Skeletal muscle tissue (tissue), 4 donors: ENCODE data around the gene HNRNPR. TPM values are rescaled to one million over a fixed set of nuclear protein-coding genes. Genes with fewer than 3 reads are reported as not detected.
"Not testable (repeated sequence)": the region's sequence is repeated elsewhere in the genome, so short reads cannot be mapped to it uniquely, and the experiment has no call there.

ENCODE experiments used
- H3K27ac ChIP-seq: one replicate; pipeline ENCODE4 v1.7.0; 2013; ENCODE audit warnings: mild to moderate bottlenecking, low read depth, low read length, inconsistent platforms
- H3K27me3 ChIP-seq, 3 donors: one replicate each; pipeline ENCODE4 v1.7.0; 2013; ENCODE audit warnings: low read length in 3 of 3; ENCODE audit not compliant: control insufficient read depth in 3 of 3, insufficient read depth in 3 of 3
- H3K36me3 ChIP-seq, 3 donors: one replicate each; pipeline ENCODE4 v1.7.0; 2013; ENCODE audit warnings: low read length in 3 of 3; ENCODE audit not compliant: control insufficient read depth in 3 of 3, insufficient read depth in 3 of 3
- H3K4me1 ChIP-seq, 3 donors: one replicate each; pipeline ENCODE4 v1.7.0; 2013; ENCODE audit warnings: low read length in 3 of 3, mild to moderate bottlenecking in 3 of 3; ENCODE audit not compliant: control insufficient read depth in 3 of 3, insufficient read depth in 3 of 3
- H3K4me3 ChIP-seq, 3 donors: one replicate each; pipeline ENCODE4 v1.7.0; 2013; ENCODE audit warnings: low read length in 3 of 3
- H3K9ac ChIP-seq, 3 donors: one replicate each; pipeline ENCODE4 v1.7.0; 2013; ENCODE audit warnings: low read length in 3 of 3, mild to moderate bottlenecking in 3 of 3, moderate library complexity in 2 of 3, low read depth in 1 of 3
- H3K9me3 ChIP-seq, 3 donors: one replicate each; pipeline ENCODE4 v1.7.0; 2013; ENCODE audit warnings: low read length in 3 of 3; ENCODE audit not compliant: control insufficient read depth in 3 of 3
- total RNA-seq: library from RNA; depleted of rRNA; stranded (reverse); fragments of >200 nt; gene quantifications from one replicate; pipeline ENCODE4 v1.2.3, GENCODE V29; 2014
- donor health status: Osteomylitis.

HNRNPR gene
- total RNA-seq, 1 donor from 2014 or later: 83.5 TPM

DNA sequence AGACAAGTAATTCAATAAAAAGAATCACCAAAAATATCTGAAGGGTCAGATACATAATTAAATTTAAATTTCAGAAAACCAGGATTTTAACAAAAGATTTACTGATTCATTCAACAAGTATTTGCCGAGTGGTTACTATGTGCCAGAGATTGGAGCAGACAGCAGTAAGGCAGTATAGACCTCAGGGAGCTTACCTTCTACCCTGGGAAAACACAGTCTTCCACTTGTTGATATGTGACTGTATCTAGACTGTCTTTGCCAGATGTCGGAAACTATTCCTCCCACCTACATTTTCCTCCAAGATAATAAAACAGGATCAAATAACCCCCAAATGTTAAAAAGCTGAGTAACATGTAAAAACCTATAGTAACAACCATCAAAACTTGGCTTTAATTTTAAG is 6.2 kb downstream of the HNRNPR start:
- Histone ChIP-seq H3K9ac (no peak overlapping the region), H3K4me3 (no peak overlapping the region), H3K27ac (no peak overlapping the region), H3K9me3 (no peaks in the 10 kb centered on the region), H3K36me3 (peaks cover 12 to 26% (median 22%) of the 10 kb centered on the region in 3 donors), H3K27me3 (no peaks in the 10 kb centered on the region), H3K4me1 (peaks cover 16 to 29% (median 20%) of the 10 kb centered on the region in 3 donors)

DNA sequence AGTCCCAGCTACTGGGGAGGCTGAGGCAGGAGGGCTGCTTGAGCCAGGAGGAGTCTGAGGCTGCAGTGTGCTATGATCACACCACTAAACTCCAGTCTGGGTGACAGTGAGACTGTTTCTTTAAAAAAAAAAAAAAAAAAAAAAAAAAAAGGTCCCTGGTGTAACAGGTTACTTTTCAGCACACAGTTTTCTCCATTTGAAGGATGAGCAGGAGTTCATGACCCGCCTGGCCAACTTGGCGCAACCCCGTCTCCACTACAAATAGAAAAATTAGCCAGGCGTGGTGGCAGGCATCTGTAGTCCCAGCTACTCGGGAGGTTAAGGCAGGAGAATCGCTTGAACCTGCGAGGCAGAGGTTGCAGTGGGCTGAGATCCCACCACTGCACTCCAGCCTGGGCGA is 12.4 kb downstream of the HNRNPR start:
- no peak overlapping the region for H3K27ac ChIP-seq
- no peaks in the 10 kb centered on the region for H3K9me3 ChIP-seq
- H3K4me1 ChIP-seq: no peaks in the 10 kb centered on the region
- no peaks in the 10 kb centered on the region for H3K27me3 ChIP-seq
- H3K9ac ChIP-seq: no peak overlapping the region
- peaks cover 29 to 42% (median 41%) of the 10 kb centered on the region in 3 donors for H3K36me3 ChIP-seq
- H3K4me3 ChIP-seq: no peak overlapping the region

DNA sequence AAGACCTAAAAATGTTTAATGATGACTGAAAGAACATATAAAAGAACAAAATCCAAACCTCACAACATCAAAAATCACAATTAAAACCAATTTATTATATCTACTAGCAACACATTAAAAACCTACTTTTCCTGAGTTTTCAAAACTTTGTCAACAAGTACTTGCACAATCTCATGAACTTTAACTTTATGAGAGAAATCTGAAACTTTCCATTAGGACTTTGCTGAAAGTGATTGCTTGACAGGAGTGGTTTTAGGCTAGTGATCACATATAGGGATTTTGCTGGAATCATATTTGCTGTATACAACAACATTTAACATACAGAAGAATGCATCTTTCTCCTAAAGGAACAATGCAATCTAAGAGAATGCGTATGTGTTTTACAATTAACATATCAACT is 13.2 kb downstream of the HNRNPR start:
- Histone ChIP-seq H3K4me3 (no peak overlapping the region), H3K4me1 (no peaks in the 10 kb centered on the region), H3K27me3 (no peaks in the 10 kb centered on the region), H3K9ac (no peak overlapping the region), H3K27ac (no peak overlapping the region), H3K36me3 (peaks cover 33 to 48% (median 40%) of the 10 kb centered on the region in 3 donors), H3K9me3 (no peaks in the 10 kb centered on the region)

DNA sequence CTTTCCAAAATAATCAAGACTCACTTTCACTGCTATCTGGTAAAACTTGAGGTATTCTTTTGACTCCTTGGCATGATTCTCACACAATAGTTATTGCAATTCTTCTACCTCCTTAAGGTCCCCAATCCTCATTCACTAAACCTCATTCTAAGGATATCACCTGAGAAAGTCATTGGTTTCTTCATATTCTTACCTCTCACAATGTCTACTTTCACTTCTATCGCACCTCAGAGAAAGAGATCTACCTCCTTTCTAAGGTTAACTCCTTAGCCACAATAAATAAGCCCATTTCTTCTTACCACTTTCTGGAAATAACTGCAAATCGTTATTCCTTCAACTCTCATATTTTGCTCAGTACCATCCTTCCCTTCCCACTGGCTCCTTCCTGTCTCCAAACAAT is 18.7 kb downstream of the HNRNPR start:
- H3K4me3 ChIP-seq: no peak overlapping the region
- no peak overlapping the region for H3K27ac ChIP-seq
- no peaks in the 10 kb centered on the region for H3K9me3 ChIP-seq
- no peaks in the 10 kb centered on the region for H3K27me3 ChIP-seq
- no peak overlapping the region for H3K9ac ChIP-seq
- H3K4me1 ChIP-seq: peaks cover 0 to 6% (median 0%) of the 10 kb centered on the region in 3 donors
- peaks cover 9 to 27% (median 13%) of the 10 kb centered on the region in 3 donors for H3K36me3 ChIP-seq

DNA sequence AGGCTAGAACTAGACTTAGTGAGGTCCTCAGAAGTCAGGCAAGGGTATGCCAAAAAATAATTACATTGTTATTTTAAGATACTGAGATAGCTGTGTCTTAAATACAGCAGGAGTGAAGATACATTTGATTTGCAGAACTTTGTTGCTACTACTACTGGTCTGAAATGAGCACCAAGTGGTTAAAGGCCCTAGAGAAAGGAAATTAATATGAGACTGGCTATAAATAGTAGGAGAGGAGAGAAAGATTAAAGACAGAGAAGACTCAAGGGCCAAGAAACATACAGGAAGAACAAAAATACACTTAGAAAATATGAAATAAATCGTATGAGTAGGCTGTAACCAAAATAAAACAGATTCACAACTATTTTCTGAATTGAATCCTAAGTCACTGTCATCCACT is 21.3 kb downstream of the HNRNPR start:
- Histone ChIP-seq H3K36me3 (peaks cover 11 to 36% (median 19%) of the 10 kb centered on the region in 3 donors), H3K27ac (no peak overlapping the region)

DNA sequence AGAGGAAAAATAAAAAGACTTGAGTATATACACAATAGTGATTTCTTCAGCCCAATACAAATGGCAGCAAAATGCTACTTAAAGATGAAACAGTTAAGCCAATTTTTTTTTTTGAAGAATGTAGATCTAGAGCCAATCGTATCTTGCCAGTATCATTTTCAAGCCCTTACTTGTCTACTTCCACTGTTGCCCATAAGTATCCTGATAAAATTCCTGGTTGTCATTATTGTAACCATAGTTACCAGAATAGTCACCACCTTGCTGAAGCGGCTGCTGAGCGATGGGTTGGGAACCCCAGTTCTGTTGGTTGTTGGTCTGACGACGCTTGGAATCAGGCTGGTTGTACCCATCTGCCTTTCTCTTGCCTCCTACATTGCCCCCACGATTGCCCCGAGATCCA is 33.8 kb downstream of the HNRNPR start:
- H3K27ac ChIP-seq, H3K9ac ChIP-seq, H3K9me3 ChIP-seq, H3K4me1 ChIP-seq, H3K27me3 ChIP-seq, H3K4me3 ChIP-seq: not testable (repeated sequence)
- H3K36me3 ChIP-seq: peaks cover 5 to 34% (median 27%) of the 10 kb centered on the region in 3 donors

More for the DNA sequence above, 21.3 kb downstream of the HNRNPR start:
- Histone ChIP-seq H3K27me3 (no peaks in the 10 kb centered on the region), H3K9ac (no peak overlapping the region), H3K4me1 (peaks cover 0 to 6% (median 0%) of the 10 kb centered on the region in 3 donors), H3K9me3 (no peaks in the 10 kb centered on the region), H3K4me3 (no peak overlapping the region)

DNA sequence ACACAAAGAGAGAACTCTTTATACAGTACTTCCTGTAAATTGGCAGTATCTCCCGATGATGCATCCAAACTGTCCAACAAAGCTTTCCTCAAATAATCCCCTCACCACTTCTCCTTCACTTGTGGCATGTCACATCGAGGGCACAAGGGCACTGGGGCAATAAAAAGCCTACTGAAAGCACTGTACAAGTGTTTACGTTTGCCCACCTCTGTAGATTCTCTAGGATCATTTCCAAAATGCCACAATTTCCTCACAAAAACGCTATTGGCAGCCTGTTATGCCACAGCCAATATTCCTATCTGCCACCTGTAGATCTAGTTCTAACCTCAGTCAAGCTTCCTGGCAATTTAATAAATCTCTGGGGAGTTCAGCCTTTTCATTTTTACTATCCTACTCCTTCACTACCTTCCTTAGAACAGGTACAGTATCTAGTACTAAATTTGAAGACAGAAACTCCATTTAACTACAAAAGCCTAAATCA is 39.9 kb downstream of the HNRNPR start:
- H3K27ac ChIP-seq: no peak overlapping the region
- H3K4me1 ChIP-seq: no peaks in the 10 kb centered on the region
- peaks cover 0 to 20% (median 16%) of the 10 kb centered on the region in 3 donors for H3K36me3 ChIP-seq
- no peak overlapping the region for H3K4me3 ChIP-seq
- no peak overlapping the region for H3K9ac ChIP-seq
- no peaks in the 10 kb centered on the region for H3K27me3 ChIP-seq
- H3K9me3 ChIP-seq: no peaks in the 10 kb centered on the region

DNA sequence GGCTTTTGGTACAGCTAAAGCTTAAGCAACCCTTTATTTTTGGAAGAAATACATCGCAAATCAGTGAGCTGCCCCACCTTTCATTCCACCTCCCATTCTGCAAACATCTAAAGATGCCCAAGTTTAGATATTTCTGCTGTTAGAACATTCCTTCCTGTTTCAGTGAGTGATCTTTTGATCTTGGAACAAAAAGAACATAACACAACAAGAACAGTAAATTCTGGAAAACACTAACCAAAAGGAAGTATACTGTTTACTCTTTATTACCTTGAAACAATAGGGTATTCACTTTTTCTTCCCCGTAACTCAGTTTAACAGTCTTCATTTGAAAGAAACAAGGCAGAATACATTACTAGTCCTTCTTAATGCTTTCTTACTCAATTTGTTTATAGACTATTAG is 40.6 kb downstream of the HNRNPR start:
- Histone ChIP-seq H3K27me3 (no peaks in the 10 kb centered on the region), H3K9ac (no peak overlapping the region), H3K27ac (no peak overlapping the region), H3K4me3 (no peak overlapping the region), H3K9me3 (no peaks in the 10 kb centered on the region), H3K36me3 (peaks cover 0 to 22% (median 13%) of the 10 kb centered on the region in 3 donors), H3K4me1 (no peaks in the 10 kb centered on the region)

DNA sequence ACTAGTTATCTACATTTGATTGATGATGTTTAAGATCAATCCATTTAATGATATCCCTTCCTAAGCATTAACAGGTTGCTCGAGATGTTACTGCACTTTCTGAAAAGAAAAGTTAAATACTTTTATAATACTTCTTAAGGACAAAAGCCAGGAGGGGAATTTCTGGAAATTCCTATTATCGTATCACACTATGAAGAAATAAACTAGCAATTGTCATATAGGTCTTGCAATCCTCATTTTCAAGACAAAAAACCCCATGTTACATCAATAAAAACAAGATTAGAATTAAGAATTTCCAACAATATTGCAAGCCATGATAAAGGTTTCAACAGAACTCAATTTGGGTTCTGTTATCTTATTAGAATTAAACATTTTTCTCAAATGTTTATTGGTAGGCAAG is 47.2 kb downstream of the HNRNPR start:
- Histone ChIP-seq H3K9ac (no peak overlapping the region), H3K4me3 (no peak overlapping the region), H3K9me3 (no peaks in the 10 kb centered on the region), H3K4me1 (peaks cover 0 to 5% (median 0%) of the 10 kb centered on the region in 3 donors), H3K27me3 (no peaks in the 10 kb centered on the region), H3K36me3 (peaks cover 2 to 11% (median 3%) of the 10 kb centered on the region in 3 donors), H3K27ac (no peak overlapping the region)

DNA sequence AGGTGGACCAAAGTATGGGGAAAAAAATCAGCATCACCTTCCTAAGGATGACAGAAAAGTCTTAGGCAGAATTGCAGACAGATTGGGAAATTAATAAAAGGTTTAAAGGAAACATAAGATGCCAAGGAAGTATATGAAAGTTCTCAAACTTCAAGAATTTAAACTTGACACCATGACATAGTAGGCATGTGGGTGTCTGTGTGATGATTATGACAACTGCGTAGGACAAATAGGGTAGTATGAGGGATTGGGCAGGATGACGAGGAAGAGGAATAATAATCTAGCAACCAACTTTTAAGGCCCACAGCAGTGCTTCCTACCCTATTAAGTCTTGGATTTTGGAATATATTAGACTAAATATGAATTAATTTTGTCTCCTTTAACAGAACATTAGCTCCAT is 52.4 kb downstream of the HNRNPR start:
- Histone ChIP-seq H3K9ac (no peak overlapping the region), H3K27ac (no peak overlapping the region), H3K36me3 (peaks cover 0 to 5% (median 2%) of the 10 kb centered on the region in 3 donors), H3K4me3 (no peak overlapping the region), H3K27me3 (no peaks in the 10 kb centered on the region), H3K4me1 (peaks cover 0 to 9% (median 3%) of the 10 kb centered on the region in 3 donors), H3K9me3 (no peaks in the 10 kb centered on the region)
